NCI-H2107 treated with DMSO at 0.1 percent for 48 hours (cell line): ENCODE measurements around the gene SLC25A39.
"Not testable (repeated sequence)": the region's sequence is repeated elsewhere in the genome, so short reads cannot be mapped to it uniquely, and the experiment has no call there.

Source experiments
- DNase-seq: peaks from one replicate; lab custom pipeline; 2025; ENCODE audit not compliant: unreplicated experiment; lab: John Stamatoyannopoulos, UW

Gene SLC25A39

DNA sequence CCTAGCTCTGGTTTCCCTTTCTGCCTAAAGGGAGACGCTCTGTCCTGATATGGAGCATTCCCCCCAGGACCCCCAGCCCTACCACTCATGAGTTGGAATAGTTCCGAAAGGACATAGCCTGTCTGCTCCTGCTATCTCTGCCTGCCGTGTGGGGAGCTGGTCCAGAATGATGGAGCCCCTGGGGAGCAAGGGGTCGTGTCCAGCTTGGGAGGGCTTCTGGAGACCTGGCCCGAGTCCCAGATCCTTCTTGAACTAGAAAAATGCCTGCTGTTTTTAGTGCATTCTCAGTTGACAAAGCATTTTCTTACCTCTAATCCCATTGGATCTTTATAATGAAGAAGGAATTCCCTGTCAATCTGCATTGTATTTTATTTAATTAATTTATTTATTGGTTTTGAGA, 11.3 kb upstream of the SLC25A39 start:
- DNase-seq: no peak

DNA sequence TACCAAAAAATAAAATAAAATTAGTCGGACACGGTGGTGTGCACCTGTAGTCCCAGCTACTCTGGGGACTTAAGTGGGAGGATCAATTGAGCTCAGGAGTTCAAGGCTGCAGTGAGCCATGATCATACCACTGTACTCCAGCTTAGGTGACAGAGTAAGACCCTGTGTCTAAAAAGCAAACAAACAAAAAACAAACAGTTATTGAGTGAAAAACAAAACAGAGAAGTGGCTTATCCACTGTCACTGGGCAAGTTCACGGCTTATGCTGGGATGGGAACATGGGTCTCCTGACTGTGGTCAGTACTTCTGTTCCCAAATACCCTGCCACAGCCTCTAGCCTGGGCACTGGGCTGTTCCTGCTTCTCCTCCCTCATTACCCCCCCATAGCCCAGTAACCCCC, 10.9 kb upstream of the SLC25A39 start:
- no peak for DNase-seq

DNA sequence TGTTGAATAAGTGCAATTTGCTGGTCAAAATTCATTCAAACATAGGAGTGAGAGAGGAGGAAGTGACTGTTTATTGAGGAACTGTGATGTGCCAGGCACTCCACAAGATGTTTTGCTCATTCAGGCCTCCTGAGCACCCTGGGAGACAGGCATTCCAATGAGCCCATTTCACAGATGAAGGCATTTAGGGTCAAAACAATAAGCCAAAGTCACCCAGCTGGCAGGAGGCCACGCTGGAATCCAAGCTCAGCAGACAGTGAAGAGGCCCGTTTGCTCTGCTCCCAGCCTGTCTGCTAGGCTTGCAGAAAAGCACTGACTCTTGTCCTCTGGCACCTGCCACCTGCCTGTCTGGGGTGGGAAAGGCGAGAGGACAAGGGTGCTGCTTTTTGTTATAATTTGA, 10.1 kb upstream of the SLC25A39 start:
- peak; percentile 36 for DNase-seq

DNA sequence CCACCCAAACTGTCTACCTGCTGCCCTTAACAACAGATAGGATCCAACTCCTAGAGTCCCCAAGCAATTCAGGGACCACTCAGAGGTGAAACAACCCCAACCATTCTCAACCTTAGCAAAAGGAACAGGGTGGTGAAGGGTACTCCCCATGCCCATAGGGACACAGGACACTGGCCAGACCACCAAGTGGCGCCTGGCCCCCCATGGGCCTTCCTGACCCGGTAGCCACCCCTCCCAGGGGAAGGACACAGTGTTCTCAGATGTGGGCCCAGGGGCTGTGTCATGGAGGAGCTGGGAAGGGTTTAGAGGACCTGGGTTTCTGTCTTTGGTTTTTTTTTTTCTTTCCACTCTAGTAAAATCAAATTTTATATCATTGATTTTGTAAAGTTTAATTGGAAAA, 9.7 kb upstream of the SLC25A39 start:
- no peak for DNase-seq

DNA sequence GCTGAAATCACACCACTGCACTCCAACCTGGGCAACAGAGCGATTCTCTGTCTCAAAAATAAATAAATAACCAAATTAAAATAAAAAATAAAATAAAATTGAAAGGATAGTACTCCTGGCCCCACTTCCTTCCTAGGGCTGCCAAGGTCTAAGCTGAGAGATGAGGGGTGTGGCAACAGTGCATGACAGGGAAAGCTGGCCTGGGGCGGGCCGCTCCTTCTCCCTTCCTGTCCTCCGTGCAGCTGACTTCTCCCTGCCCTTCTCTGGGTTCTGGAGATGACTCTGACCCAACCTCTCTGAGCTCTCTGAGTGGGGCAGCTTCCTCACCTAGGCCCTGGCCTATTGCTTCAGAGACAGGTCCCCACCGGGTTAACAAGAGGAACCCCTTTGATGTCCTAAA, 8.7 kb upstream of the SLC25A39 start:
- no peak for DNase-seq

DNA sequence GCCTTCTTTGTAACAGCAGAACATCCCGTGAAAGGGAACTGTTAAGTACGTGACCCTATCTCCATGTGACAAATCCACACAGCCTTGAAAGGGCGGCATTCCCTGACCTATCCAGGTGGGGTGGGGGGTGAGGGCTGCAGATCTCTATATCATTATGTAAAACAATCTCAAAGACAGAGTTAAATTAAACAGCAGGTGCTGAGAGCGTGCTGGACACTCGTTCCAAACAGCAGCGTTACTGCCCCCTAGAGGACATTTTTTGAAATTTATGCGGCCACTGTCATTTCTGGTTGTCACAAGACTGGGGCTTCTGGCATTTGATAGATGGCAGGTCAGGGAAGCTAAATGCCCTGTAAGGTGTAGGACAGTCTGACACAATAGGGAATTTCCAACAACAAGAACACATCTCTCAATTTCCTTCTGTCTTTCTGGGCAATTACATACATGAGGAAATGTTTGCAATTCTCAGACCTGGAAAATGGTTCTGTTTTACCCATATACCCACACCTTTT, 6.7 kb upstream of the SLC25A39 start:
- DNase-seq: peak; percentile 45

DNA sequence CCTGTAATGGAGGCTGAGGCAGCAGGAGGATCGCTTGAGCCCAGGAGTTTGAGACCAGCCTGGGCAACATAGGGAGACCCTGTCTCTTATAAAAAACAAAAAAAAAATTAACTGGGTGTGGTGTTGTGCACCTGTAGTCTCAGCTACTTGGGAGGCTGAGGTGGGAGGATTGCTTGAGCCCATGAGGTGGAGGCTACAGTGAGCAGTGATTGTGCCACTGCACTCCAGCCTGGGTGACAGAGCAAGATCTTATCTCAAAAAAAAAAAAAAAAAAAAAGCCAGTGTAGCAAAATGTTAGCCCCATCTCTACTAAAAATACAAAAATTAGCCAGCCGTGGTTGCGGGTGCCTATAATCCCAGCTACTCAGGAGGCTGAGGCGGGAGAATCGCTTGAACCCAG, 5.6 kb upstream of the SLC25A39 start:
- not testable (repeated sequence) for DNase-seq

DNA sequence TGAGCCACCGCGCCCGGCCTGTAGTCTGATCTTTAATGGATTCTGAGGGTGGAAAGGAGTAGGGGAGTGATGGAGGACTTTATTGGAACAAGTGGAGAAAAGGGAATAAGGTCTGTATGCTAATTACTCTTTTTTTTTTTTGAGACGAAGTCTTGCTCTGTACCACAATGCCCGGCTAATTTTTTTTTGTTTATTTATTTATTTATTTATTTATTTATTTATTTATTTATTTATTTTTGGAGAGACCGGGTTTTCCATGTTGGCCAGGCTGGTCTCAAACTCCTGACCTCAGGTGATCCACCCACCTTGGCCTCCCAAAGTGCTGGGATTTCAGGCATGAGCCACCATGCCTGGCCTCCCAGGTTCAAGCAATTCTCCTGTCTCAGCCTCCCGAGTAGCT, 4.9 kb upstream of the SLC25A39 start:
- DNase-seq: not testable (repeated sequence)

DNA sequence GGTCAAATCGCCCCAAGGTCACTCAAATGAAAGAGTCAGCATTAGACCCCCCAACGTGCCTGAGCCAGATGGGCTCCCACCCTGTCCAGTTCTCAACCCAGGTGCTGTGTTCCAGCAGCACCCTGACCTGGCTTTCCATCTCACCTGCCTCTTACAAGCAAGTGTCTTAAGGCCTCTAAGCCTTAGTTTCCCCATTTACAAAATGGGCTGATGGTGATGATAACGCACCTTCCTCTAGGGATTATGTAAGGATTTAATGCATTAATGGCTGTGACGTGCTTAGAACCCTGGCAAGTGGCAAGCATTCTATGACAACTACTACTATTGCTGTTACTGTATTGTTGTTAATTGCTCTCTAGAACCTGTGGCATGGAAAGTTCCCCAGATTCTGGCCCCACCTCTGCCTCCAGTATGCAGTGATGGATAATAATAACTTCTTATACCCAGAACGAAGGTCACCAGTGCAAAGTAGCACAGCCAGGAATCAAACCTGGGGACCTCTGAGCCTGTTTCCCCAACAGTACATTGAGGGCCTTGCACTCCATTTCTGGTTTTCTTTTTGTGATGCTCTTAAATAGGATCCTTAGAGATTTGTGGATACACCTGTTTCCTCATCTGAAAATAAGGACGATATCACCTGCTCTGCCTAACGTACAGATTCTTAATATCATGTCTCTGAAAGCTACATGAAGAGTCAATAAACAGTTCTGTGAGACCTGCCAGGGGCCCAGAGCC, 3.3 kb upstream of the SLC25A39 start:
- DNase-seq: no peak

DNA sequence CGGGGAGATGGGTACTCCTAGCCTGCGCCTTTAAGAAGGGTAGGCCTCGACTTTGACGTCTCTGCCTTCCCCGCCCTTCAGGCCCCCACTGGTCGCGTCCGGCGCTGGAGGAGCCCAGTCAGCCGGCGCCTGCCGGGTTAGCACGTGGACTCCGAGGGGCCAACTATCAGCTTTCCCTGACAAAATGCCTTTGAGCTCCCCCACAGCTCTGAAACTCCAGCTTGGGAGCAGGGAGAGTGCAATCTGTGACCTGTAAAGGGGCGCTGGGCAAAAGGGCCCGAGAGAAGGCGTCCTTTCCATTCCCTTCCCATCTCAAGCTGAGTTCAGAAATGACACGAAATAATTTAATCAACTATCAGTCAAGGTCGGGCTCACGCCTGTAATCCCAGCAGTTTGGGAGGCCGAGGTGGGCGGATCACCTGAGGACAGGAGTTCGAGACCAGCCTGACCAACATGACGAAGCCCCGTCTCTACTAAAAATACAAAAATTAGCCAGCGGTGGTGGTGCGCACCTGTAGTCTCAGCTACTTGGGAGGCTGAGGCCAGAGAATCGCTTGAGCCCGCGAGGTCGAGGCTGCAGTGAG, 2.3 kb upstream of the SLC25A39 start:
- DNase-seq: peak; percentile 87

DNA sequence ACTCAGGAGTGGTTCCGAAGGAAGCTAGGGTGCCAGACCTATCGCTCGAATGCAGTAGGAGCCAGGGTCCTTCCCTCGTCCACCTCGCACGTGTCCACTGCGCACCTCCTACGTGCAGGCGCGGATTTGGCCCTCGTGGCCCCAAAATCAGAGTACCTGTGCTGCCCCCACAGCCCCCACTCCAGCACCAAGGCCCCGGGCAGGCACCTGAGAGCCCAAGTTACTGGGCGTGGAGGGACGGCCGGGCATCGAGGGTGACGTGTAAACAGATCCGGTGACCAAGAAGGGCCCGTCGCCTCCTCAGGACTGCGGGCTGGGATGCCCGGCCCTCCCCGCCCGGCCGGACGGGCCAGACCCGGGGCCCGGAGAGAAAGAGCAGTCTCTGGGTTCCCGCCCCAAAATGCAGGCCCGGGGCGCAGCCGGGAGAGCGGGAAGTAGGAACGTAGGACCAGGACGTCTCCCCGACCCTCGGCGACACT, 492 bp downstream of the SLC25A39 start:
- no peak for DNase-seq

DNA sequence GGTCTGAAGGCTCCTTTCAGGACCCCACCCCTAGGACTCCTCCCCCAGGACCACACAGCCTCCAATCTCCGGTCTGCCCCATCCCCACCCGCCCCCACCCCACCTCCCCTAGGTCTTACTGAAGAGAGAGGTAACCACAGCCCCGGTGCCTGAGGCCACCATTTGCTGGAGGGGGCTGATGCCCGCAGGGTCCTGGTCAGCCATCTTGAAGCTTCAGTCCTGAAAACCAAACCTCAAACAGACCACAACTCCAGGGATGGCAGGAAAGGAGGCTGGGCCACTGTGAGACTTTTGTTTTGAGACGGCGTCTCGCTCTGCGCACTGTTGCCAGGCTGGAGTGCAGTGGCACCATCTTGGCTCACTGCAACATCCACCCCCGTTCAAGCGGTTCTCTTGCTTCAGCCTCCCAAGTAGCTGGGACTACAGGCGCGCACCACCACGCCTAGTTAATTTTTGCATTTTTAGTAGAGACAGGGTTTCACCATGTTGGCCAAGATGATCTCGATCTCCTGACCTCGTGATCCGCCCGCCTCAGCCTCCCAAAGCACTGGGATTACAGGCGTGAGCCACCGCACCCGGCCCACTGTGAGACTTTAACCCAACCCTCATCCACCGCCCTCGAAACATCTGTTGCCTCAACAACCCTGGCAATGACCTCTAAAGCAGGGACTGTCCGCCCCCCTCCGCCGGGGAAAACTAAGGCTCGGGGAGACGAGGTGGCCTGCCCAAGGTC, 1.1 kb downstream of the SLC25A39 start:
- no peak for DNase-seq

DNA sequence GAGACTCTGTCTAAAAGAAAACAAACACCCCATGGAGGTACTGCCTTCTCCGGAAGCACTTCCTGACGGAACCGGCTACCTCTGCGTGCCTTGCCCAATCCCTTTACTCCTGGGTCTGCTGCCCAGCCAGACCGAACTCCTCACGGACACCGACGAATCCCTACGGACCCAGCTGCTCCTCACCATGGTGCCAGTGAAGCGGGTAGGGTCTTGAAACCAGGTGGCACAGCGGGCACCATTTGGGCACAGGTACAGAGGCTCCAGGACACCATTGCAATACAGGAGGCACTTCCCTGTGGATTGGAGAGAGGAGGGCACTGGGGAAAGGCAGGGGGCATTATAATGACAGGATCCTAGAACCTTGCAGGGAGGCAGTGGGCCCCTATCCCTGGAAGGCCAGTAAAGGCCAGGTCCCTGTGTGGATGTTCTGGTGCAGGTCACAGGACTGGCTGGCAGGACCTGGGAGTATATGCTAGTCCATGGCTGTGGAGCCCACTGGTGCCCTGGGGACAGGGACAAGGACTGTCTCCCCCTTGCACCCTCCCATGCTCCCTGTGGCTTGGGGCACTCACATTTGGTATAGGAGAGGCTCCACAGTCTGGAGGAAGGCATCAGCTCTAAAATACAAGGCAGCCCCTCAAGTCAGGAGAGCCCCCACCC, 2.3 kb downstream of the SLC25A39 start:
- DNase-seq: no peak

DNA sequence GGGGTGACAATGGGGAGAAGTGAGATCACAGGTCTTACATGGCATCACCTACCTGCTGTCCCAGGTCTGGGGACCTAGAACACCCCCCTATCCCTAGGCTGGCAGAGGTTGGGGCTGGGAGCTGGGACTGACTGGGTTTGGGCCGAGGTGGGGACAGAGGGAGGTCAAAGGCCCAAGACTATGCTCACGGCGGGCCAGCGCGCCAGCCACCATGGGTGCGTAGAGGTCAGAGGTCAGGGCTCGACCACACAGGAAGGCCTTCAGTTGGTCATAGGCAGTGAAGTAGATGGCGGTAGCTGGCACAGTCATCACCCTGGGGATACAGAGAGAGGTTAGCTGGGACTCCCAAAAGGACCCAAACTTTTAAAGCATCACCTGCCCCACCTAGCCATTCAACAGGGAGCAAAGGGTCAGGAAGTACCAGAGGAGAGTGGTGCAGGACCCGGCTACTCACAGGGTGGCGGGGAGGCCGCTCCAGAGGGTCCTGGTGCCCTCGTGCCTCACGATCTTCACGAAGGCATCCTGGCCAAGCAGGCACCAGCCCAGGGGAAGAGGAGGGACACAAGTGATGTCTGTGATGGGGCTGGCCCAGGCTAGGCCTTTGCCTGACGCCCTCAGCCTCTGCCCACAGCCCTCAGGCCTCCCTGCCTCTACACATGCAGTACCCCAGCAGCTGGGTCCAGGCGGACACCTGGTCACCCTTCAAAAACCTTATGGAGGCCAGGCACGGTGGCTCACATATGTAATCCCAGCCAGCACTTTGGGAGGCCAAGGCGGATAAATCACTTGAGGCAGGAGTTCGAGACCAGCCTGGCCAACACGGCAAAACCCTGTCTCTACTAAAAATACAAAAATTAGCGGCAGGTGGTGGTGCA, 3.1 kb downstream of the SLC25A39 start:
- DNase-seq: no peak

DNA sequence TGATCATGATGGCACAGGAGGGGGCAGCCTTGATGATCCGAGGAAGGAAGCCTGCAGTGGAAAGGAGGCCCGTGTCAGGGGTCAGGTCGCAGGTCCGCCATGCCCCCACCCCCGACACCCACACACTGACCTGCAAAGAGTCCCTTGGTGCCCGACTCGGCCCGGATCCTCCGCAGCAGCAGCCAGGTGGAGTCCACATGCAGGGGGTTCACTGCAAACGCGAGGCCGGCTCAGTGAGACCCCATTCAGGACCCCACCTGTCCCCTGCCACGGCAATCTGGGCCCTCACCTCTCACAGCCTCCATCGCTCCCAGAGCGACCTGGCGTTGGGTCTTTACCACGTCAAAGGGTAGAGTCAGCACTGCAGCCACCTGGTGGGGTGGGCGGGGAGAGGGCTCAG, 4.6 kb downstream of the SLC25A39 start:
- no peak for DNase-seq

DNA sequence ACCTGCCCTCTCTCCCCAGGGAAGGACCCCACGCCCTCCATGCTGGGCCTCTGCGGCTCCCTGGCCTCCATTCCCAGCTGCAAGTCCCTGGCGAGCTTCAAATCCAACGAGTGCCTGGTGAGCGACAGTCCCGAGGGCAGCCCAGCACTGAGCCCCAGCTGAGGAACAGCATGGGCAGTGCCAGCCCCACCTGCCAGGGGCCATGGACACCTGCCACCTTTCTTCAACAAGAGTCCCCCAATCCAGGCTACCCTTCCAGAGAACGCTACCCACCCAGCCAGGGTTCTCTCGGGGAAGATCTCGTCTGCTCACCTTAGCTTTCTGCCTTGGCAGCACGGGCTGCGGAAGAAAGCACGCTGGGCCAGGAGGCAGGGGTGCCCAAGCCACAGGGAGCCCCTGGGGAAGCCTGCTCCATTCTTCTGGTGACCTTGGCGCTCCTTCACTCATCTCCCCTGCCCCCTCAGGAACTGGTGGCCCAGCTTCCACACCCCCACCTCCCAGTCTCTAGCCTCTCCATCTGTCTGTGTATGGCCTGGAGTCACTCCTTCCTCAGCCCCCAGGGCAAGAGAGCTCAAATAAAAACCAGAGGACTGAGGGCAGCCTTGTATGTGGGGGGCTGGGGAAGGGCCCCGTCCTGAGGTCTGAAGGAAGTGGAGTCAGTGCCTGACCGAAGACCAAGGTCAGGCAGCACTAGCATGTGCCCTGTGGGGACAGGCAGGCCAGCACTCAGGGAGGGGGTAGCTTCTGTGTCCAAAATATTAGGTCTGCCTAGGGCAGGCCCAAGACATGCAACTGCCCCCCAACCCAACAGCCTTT, 6.3 kb downstream of the SLC25A39 start:
- DNase-seq: no peak

DNA sequence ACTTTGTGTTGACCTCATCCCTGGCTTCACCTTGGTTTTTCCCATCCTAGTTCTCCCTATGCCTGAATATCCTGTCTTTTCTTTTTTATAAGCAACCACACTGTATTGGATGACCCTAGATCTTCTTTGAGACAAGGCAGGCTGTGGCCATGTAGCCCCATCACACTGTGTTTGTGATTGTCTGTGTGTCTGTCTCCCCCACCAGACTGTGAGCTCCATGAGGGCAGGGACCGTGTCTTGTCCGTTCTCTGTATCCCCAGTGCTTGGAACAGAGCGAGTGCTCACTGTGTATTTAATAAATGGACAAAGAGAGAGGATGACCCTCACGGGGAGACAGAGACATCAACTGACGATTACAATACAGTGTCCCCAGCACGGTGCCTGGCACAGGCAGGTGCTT, 7.1 kb downstream of the SLC25A39 start:
- DNase-seq: no peak

DNA sequence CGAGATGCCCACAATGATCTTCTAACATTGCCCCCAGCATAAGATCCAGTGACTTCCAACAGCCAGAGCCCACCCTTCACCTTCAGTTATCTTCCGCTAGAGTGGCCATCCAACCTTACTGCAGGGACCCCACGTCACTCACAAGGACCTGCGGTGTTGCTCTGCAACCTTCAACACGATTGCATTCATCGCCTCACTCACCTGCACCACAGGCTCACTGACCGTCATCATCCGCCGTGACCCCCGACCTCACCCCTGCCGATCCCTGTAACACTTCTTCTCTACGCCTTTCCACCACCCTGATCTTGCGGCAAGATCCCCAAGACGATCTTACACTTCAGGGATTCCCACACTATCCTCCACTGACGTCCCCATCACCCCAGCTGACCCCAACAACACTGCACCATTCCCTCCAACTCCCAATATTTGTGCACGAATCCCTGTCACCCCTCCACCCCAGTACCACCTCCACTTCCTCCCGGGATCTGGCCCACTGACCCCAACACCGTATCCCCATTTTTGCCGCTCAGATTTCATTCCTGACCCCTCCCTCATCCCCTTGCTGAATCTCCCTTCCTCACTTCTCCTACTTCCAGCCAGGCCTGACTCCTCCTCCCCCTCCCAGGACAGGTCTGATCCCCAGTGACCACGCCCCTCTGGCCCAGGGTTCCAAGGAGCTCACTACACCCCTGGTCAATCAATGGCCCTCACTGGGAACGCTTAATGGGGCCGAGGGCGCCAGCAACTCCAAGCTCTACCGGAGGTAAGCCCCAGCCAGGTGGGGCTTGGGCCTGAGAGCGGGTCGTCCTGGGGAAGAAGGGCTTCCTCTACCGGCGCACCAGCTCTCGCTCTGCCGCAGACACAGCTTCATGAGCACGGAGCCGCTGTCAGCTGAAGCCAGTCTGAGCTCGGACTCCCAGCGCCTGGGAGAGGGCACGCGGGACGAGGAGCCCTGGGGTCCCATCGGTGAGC, 8.6 kb downstream of the SLC25A39 start:
- DNase-seq: no peak
